H1 (cell line): Measurements from ENCODE around the gene SNRPN. TPM values are rescaled to one million over a fixed set of nuclear protein-coding genes. Genes with fewer than 3 reads are reported as not detected.

Experiments
- CTCF ChIA-PET: fragments of 300-600 bp; sonication (Branson Sonifier 250); formaldehyde crosslinking; loops from one replicate; lab custom pipeline; 2021; ENCODE audit not compliant: partially characterized antibody; lab: Charles Lee
- POLR2A ChIA-PET: fragments of 300-600 bp; sonication (Branson Sonifier 250); formaldehyde crosslinking; loops from one replicate; lab custom pipeline; 2021; ENCODE audit warnings: inconsistent platforms; ENCODE audit not compliant: partially characterized antibody; lab: Charles Lee
- DNase-seq, 2 experiments: peaks; one replicate each; pipeline versions ENCODE4 v3.0.0 to v3.0.0-alpha.2; 2010 to 2022; ENCODE audit warnings: low spot score in 2 of 2, low read depth in 1 of 2, mixed read lengths in 1 of 2
- FAIRE-seq: peaks from 2 replicates; lab custom pipeline; 2011; peaks lifted over from hg19 to GRCh38; lab: Jason Lieb, UNC
- H2AFZ ChIP-seq: 2 replicates; pipeline ENCODE4 v1.8.1; 2012; ENCODE audit warnings: low read length, inconsistent platforms
- H2AK5ac ChIP-seq: 2 replicates; pipeline ENCODE4 v1.6.1; 2013; ENCODE audit warnings: low read depth, low read length
- H2BK120ac ChIP-seq: replicated peaks from 2 replicates; pipeline ENCODE3; 2013; ENCODE audit warnings: low read depth, low read length, inconsistent platforms
- H2BK12ac ChIP-seq: 2 replicates; pipeline ENCODE4 v1.6.1; 2013; ENCODE audit warnings: low read depth, low read length
- H2BK15ac ChIP-seq: 2 replicates; pipeline ENCODE4 v1.6.1; 2013; ENCODE audit warnings: low read length
- H2BK20ac ChIP-seq: 2 replicates; pipeline ENCODE4 v1.6.1; 2013; ENCODE audit warnings: low read length
- H2BK5ac ChIP-seq: 2 replicates; pipeline ENCODE4 v1.6.1; 2013; ENCODE audit warnings: low read depth, low read length
- H3K14ac ChIP-seq: 2 replicates; pipeline ENCODE4 v1.6.1; 2013; ENCODE audit warnings: inconsistent platforms; ENCODE audit not compliant: insufficient read length
- H3K18ac ChIP-seq: 2 replicates; pipeline ENCODE4 v1.6.1; 2013; ENCODE audit warnings: low read length; ENCODE audit errors: extremely low read depth
- H3K23ac ChIP-seq: 2 replicates; pipeline ENCODE4 v1.6.1; 2013; ENCODE audit warnings: inconsistent platforms; ENCODE audit not compliant: insufficient read length
- H3K23me2 ChIP-seq: 2 replicates; pipeline ENCODE4 v1.6.1; 2013; ENCODE audit warnings: low read depth, low read length
- H3K27ac ChIP-seq: 2 replicates; pipeline ENCODE4 v1.6.1; 2011; ENCODE audit warnings: low read depth, low read length, inconsistent platforms
- H3K27me3 ChIP-seq, 4 experiments: replicated peaks in 1 of 4; 1 replicate in 1 of 4; 2 replicates in 3 of 4; pipeline versions ENCODE4 v1.6.1 to v1.8.1; 2011 to 2013; ENCODE audit warnings: low read length in 3 of 4, mild to moderate bottlenecking in 3 of 4, inconsistent platforms in 2 of 4, mixed read lengths in 2 of 4, moderate library complexity in 1 of 4; ENCODE audit not compliant: control insufficient read depth in 3 of 4, insufficient read depth in 3 of 4; ENCODE audit errors: extremely low read depth in 1 of 4
- H3K36me3 ChIP-seq, 4 experiments: 2 replicates each; pipeline versions ENCODE4 v1.6.1 to v1.8.1; 2011 to 2013; ENCODE audit warnings: mild to moderate bottlenecking in 4 of 4, low read length in 3 of 4, moderate library complexity in 2 of 4, control low read depth in 1 of 4, inconsistent platforms in 1 of 4; ENCODE audit not compliant: insufficient read depth in 4 of 4, control insufficient read depth in 2 of 4
- H3K4ac ChIP-seq: replicated peaks from 2 replicates; pipeline ENCODE3; 2013; ENCODE audit warnings: low read length, low read depth, mixed read lengths, inconsistent platforms; ENCODE audit not compliant: insufficient read length
- H3K4me1 ChIP-seq, 4 experiments: replicated peaks in 1 of 4; 1 replicate in 1 of 4; 2 replicates in 3 of 4; pipeline versions ENCODE4 v1.6.1 to v1.8.1; 2011 to 2013; ENCODE audit warnings: low read length in 3 of 4, inconsistent platforms in 2 of 4, mixed read lengths in 1 of 4; ENCODE audit not compliant: insufficient read depth in 4 of 4, control insufficient read depth in 3 of 4
- H3K4me2 ChIP-seq, 2 experiments: 2 replicates each; pipeline versions ENCODE4 v1.6.1 to v1.8.1; 2011 to 2013; ENCODE audit warnings: low read depth in 2 of 2, low read length in 2 of 2, control low read depth in 1 of 2, inconsistent platforms in 1 of 2, mild to moderate bottlenecking in 1 of 2; ENCODE audit not compliant: insufficient read depth in 1 of 2
- H3K4me3 ChIP-seq, 4 experiments: fragments of 200-600, 300-600 bp in 1 of 4; sonication (generic), shearing (Covaris generic), sonication (Bioruptor Twin) in 1 of 4; 2 replicates each; pipeline versions ENCODE4 v1.5.1 to v1.8.1; 2011 to 2016; ENCODE audit warnings: low read length in 4 of 4, low read depth in 3 of 4, control low read depth in 2 of 4, inconsistent platforms in 2 of 4, mild to moderate bottlenecking in 2 of 4, mixed read lengths in 1 of 4, moderate library complexity in 1 of 4; ENCODE audit not compliant: insufficient read depth in 2 of 4; ENCODE audit errors: extremely low read depth in 1 of 4
- H3K56ac ChIP-seq: replicated peaks from 2 replicates; pipeline ENCODE3; 2013; ENCODE audit warnings: low read depth, mild to moderate bottlenecking, mixed read lengths, low read length, inconsistent platforms; ENCODE audit not compliant: insufficient read length
- H3K79me1 ChIP-seq: 2 replicates; pipeline ENCODE4 v1.6.1; 2013; ENCODE audit warnings: low read depth, low read length, control low read depth
- H3K79me2 ChIP-seq, 2 experiments: 2 replicates each; pipeline versions ENCODE4 v1.6.1 to v1.8.1; 2012 to 2013; ENCODE audit warnings: low read length in 2 of 2, mild to moderate bottlenecking in 2 of 2, inconsistent platforms in 1 of 2; ENCODE audit not compliant: insufficient read depth in 2 of 2, control insufficient read depth in 1 of 2
- H3K9ac ChIP-seq, 4 experiments: replicated peaks in 1 of 4; 1 replicate in 1 of 4; 2 replicates in 3 of 4; pipeline versions ENCODE4 v1.6.1 to v1.8.1; 2011 to 2013; ENCODE audit warnings: low read depth in 3 of 4, low read length in 3 of 4, control low read depth in 2 of 4, mild to moderate bottlenecking in 2 of 4, moderate library complexity in 2 of 4, inconsistent platforms in 1 of 4; ENCODE audit errors: extremely low read depth in 1 of 4
- H3K9me3 ChIP-seq, 2 experiments: 2 replicates each; pipeline versions ENCODE4 v1.6.1 to v1.8.1; 2012 to 2013; ENCODE audit warnings: mild to moderate bottlenecking in 2 of 2, moderate library complexity in 2 of 2, control low read depth in 1 of 2, inconsistent platforms in 1 of 2, low read depth in 1 of 2, low read length in 1 of 2, mixed read lengths in 1 of 2; ENCODE audit not compliant: insufficient read depth in 2 of 2
- H4K20me1 ChIP-seq, 2 experiments: replicated peaks in 1 of 2; 2 replicates each; pipeline versions ENCODE3 to v1.8.1; 2011 to 2013; ENCODE audit warnings: inconsistent platforms in 2 of 2, low read length in 2 of 2, mild to moderate bottlenecking in 1 of 2; ENCODE audit not compliant: insufficient read depth in 2 of 2, control insufficient read depth in 1 of 2
- H4K5ac ChIP-seq: 2 replicates; pipeline ENCODE4 v1.6.1; 2013; ENCODE audit warnings: low read length, low read depth, mixed read lengths, inconsistent platforms; ENCODE audit not compliant: insufficient read length
- H4K8ac ChIP-seq: 2 replicates; pipeline ENCODE4 v1.8.0; 2013; ENCODE audit warnings: mild to moderate bottlenecking, moderate library complexity, low read length, inconsistent platforms; ENCODE audit not compliant: insufficient read depth; ENCODE audit errors: extremely low read depth
- H4K91ac ChIP-seq: replicated peaks from 2 replicates; pipeline ENCODE3; 2013; ENCODE audit warnings: low read length, mixed read lengths, inconsistent platforms; ENCODE audit not compliant: insufficient read length
- RXRA ChIP-seq: IDR thresholded peaks from 2 replicates; pipeline ENCODE4 v1.6.1; 2011; ENCODE audit warnings: low read depth, mild to moderate bottlenecking, low read length, moderate library complexity; ENCODE audit not compliant: insufficient read depth
- WGBS, 2 experiments: shearing (Covaris generic) in 1 of 2; methylation state at CpG; one replicate each; pipeline versions ENCODE4 v1.1.6 to v1.1.7; 2013 to 2015; ENCODE audit warnings: low lambda C conversion rate in 2 of 2, mixed read lengths in 2 of 2, inconsistent platforms in 1 of 2, low coverage in 1 of 2, missing lambda C conversion rate in 1 of 2; ENCODE audit not compliant: insufficient replicate concordance in 2 of 2, insufficient coverage in 1 of 2, insufficient read length in 1 of 2; ENCODE audit errors: extremely low coverage in 1 of 2, missing lambda C conversion rate in 1 of 2; 5-methylcytosine and 5-hydroxymethylcytosine counted together
- polyA plus RNA-seq, 7 experiments: library from polyadenylated mRNA; depleted of rRNA in 3 of 7; stranded (reverse) in 5 of 7; unstranded in 2 of 7; fragments of >200 nt in 5 of 7; fragments of 200-250 nt in 2 of 7; gene quantifications; 1 replicate in 5 of 7; 2 replicates in 1 of 7; 4 replicates in 1 of 7; pipeline versions ENCODE4 v1.2.1 to v1.2.3, GENCODE V29; 2011 to 2013; ENCODE audit warnings: missing spikeins in 2 of 7, mixed read lengths in 2 of 7
- total RNA-seq: library from RNA; stranded (reverse); fragmentation: NEBNext Ultra II Directional; extraction: Animal tissue kit (Norgen Biotek cat#: 25700); gene quantifications from 2 replicates; pipeline ENCODE4 v1.2.1, GENCODE V29; 2021

The SNRPN gene
- total and polyA plus RNA-seq, 2 of the 8 experiments (the other 6 are each of a cell fraction or from before 2014, with no cell fraction given): 905 to 1,396 TPM

DNA sequence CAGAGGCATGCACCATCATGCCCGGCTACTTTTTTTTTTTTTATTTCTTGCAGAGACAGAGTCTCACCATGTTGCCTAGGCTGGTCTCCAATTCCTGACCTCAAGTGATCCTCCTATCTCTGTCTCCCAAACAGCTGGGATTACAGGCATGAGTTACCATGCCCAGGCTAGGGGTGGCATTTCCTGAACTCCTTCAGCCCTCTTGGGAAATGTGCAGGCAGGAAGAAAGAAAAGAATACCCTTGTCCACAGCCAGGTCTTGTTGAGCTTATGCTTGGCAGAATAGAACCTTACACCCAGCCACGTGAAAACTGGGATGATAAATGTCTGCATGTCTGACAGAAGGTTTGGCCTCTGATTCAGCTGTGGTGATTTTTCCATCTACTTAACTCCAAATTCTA, 30.2 kb upstream of the SNRPN start:
- no peak overlapping the region for H3K23ac ChIP-seq
- H3K79me1 ChIP-seq: no peaks in the 10 kb centered on the region
- H3K9me3 ChIP-seq: peaks cover 0 to 12% of the 10 kb centered on the region in 2 experiments; a peak in 2 of 4 replicates
- no peak overlapping the region for H3K14ac ChIP-seq
- no peak overlapping the region for H4K5ac ChIP-seq
- peaks cover 2% of the 10 kb centered on the region; the same call in 1 of the 2 replicates for H3K23me2 ChIP-seq
- no peak overlapping the region for H2AFZ ChIP-seq
- H2AK5ac ChIP-seq: no peak overlapping the region
- H4K8ac ChIP-seq: no peak overlapping the region
- no peaks in the 10 kb centered on the region for H4K20me1 ChIP-seq
- peaks cover 0 to 3% of the 10 kb centered on the region in 2 experiments; a peak in 1 of 4 replicates for H3K79me2 ChIP-seq
- no peaks in the 10 kb centered on the region for H3K27me3 ChIP-seq
- no peak overlapping the region for H3K4ac ChIP-seq
- peak overlapping the region; percentile 7; the same call in 1 of the 2 replicates for H2BK5ac ChIP-seq
- peaks cover 0 to 13% (median 8%) of the 10 kb centered on the region in 4 experiments; a peak in 5 of 7 replicates for H3K4me1 ChIP-seq
- H2BK15ac ChIP-seq: no peak overlapping the region
- H3K4me3 ChIP-seq: no peak overlapping the region
- DNase-seq: no peak
- no peak overlapping the region for H3K27ac ChIP-seq
- no peak for FAIRE-seq
- H2BK120ac ChIP-seq: no peak overlapping the region
- 73% methylated on average over 2 of the region's 2 CpGs; no CpG with 5 or more reads in 1 of the 2 experiments for WGBS, 2 experiments
- CTCF ChIA-PET: interaction anchor here (0.6 to 1.6 kb wide), 6 partner anchors 8 to 78 kb away, joined by 3 to 7 read pairs (median 4); no protein-coding TSS in a partner anchor
- no peak overlapping the region for H3K56ac ChIP-seq
- POLR2A ChIA-PET: interaction anchor here (0.7 to 1.9 kb wide), 7 partner anchors 8 to 34 kb away, joined by 3 to 8 read pairs (median 6); partner anchors contain the start of genes SNRPN and SNURF
- no peaks in the 10 kb centered on the region; a peak in 1 of 8 replicates for H3K36me3 ChIP-seq
- no peak overlapping the region for H2BK12ac ChIP-seq
- H2BK20ac ChIP-seq: no peak overlapping the region
- no peak overlapping the region for H3K9ac ChIP-seq
- no peak overlapping the region for H4K91ac ChIP-seq
- no peak overlapping the region for H3K4me2 ChIP-seq
- no peak overlapping the region for H3K18ac ChIP-seq
- TF ChIP-seq RXRA: no peak
